ENCODE data around the gene RPS25.

RPS25 gene

DNA sequence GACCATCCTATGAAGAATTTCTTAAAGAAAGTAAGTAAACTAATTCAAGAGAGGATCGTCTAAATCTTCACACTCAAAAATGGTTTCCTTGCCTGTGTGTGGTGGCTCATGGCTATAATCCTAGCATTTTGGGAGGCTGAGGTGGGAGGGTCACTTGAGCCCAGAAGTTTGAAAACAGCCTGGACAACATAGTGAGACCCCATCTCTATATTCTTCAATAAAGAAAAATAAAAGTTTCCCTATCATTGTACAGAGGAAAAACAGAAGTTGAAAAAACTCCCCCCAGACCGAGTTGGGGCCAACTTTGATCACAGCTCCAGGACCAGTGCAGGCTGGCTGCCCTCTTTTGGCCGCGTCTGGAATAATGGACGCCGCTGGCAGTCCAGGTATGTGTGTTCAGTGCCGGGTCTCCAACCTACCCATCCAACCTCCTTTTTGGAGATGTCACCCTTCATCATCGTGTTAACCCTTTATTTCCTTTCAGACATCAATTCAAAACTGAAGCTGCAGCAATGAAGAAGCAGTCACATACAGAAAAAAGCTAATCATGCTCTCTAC, 3.0 kb downstream of the RPS25 start:
- no peak overlapping the region for H3K4me3 ChIP-seq (ENCODE audit: low read length)
- DNase-seq (ENCODE audit: low read depth) = no peak
- 0 out of 2 replicates have a peak, but pooled peaks have one; percentile 9 for TF ChIP-seq CTCF (conservative IDR thresholded peaks at IDR 0.05; ENCODE audit: low read length)

GRCh38 chr11:119014209-119014924, 3.8 kb downstream of the RPS25 start:
- no peak for TF ChIP-seq CTCF (conservative IDR thresholded peaks at IDR 0.05; ENCODE audit: low read length)
- no peak overlapping the region for H3K4me3 ChIP-seq (ENCODE audit: low read length)
- DNase-seq (ENCODE audit: low read depth) = no peak

- no peak for TF ChIP-seq CTCF (conservative IDR thresholded peaks at IDR 0.05; ENCODE audit: low read length)
- no peak for DNase-seq (ENCODE audit: low read depth)
- H3K4me3 ChIP-seq (ENCODE audit: low read length) = no peak overlapping the region
These were observed 5.4 kb downstream of the RPS25 start for GRCh38 chr11:119012629-119013170.

DNA sequence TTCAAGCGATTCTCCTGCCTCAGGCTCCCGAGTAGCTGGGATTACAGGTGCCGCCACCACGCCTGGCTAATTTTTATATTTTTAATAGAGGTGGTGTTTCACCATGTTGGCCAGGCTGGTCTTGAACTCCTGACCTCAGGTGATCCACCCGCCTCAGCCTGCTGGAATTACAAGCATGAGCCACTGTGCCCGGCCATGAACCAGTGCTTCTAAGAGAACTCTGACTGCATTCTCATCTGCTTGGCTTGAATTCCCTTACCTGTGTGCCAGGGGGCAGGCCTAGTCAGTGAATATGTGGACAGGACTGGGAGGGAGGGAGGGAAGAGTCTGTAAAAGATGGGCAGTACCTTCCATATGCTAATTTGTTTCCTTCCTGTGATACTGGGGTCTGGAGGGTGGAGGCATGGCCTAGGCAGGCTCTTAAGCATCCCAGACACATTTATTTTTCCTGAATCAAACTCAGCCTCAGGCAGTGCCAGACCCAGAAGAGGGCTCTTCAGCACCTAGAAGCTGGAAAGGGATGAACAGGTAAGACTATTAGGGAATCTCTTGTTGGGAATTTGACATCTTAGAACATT, 6.6 kb downstream of the RPS25 start:
- no peak for TF ChIP-seq CTCF (conservative IDR thresholded peaks at IDR 0.05; ENCODE audit: low read length)
- no peak for DNase-seq (ENCODE audit: low read depth)
- no peak overlapping the region for H3K4me3 ChIP-seq (ENCODE audit: low read length)

DNA sequence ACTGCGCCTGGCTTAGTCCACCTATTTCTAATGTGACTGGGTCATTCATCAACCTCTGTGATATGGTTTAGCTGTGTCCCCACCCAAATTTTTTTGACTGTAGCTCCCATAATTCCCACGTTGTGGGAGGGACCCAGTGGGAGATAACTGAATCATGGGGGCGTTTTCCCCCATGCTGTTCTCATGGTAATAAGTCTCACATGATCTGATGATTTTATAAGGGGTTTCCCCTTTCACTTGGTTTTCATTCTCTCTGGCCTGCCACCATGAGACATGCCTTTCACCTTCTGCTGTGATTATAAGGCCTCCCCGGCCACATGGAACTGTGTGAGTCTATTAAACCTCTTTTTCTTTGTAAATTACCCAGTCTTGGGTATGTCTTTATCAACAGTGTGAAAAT, 11.5 kb downstream of the RPS25 start:
- H3K4me3 ChIP-seq (ENCODE audit: low read length) = no peak overlapping the region
- no peak for TF ChIP-seq CTCF (conservative IDR thresholded peaks at IDR 0.05; ENCODE audit: low read length)
- DNase-seq (ENCODE audit: low read depth) = no peak

DNA sequence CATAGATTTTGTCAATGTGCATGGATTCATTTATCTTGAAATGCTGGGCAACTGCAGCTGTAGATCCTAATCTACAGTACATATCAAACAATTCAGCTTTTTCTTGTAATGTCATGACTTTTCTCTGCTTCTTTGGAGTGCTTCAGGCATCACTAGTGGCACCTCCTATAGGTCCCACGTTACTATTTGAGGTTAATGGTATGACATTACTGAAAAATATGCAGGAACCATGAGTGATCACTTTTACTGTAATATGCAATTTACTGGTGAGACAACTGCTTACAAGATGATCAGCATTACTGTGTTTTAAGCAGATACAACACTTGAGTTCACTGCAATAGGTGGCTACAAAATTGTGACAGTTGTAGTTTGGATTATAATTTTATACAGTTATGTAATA, 17.2 kb downstream of the RPS25 start:
- no peak for TF ChIP-seq CTCF (conservative IDR thresholded peaks at IDR 0.05; ENCODE audit: low read length)
- H3K4me3 ChIP-seq (ENCODE audit: low read length) = no peak overlapping the region
- DNase-seq (ENCODE audit: low read depth) = peak; percentile 35

DNA sequence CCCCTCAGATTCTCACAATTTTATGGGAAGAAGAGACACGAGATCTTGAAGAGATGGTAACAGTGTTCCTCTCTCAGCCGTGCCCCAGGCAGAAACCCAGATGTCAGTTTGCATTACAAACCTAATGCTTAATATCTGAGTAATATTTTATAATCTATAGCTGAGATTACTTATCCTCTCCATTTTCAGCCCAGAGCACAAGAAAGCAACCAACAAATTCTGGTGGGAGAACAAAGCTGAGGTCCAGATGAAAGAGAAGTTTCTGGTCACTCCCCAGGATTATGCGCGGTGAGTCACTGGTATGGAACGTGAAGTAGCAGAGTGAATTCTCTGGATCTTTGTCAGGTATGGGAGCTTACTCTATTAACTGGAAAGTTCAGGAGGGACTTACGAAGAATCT, 19.3 kb downstream of the RPS25 start:
- H3K4me3 ChIP-seq (ENCODE audit: low read length) = peak overlapping the region; percentile 68
- TF ChIP-seq CTCF (conservative IDR thresholded peaks at IDR 0.05; ENCODE audit: low read length) = no peak
- peak; percentile 63 for DNase-seq (ENCODE audit: low read depth)
